ENCODE data around the gene CHRND. TPM values are rescaled to one million over a fixed set of nuclear protein-coding genes. Genes with fewer than 3 reads are reported as not detected.
"Not testable (repeated sequence)": the region's sequence is repeated elsewhere in the genome, so short reads cannot be mapped to it uniquely, and the experiment has no call there.

Gene CHRND
- total and polyA plus RNA-seq, 3 donors from 2014 or later = 0.16 to 0.63 (median 0.56) TPM

- Histone ChIP-seq H3K27me3 (no peaks in the 10 kb centered on the region), H3K9me3 (no peaks in the 10 kb centered on the region), H3K27ac (no peak overlapping the region), H3K36me3 (ENCODE audit: low read depth, missing control alignments) (peaks cover 4% of the 10 kb centered on the region), H3K4me1 (no peaks in the 10 kb centered on the region), H3K4me3 (no peak overlapping the region)
- no peak for TF ChIP-seq POLR2A (IDR thresholded peaks at IDR 0.05)
- TF ChIP-seq, protein P1, sequence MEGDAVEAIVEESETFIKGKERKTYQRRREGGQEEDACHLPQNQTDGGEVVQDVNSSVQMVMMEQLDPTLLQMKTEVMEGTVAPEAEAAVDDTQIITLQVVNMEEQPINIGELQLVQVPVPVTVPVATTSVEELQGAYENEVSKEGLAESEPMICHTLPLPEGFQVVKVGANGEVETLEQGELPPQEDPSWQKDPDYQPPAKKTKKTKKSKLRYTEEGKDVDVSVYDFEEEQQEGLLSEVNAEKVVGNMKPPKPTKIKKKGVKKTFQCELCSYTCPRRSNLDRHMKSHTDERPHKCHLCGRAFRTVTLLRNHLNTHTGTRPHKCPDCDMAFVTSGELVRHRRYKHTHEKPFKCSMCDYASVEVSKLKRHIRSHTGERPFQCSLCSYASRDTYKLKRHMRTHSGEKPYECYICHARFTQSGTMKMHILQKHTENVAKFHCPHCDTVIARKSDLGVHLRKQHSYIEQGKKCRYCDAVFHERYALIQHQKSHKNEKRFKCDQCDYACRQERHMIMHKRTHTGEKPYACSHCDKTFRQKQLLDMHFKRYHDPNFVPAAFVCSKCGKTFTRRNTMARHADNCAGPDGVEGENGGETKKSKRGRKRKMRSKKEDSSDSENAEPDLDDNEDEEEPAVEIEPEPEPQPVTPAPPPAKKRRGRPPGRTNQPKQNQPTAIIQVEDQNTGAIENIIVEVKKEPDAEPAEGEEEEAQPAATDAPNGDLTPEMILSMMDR (IDR thresholded peaks at IDR 0.05) = no peak
- WGBS, 2 donors = 81 to 94% methylated on average over 8 of the region's 8 CpGs
- DNase-seq = no peak
- intact Hi-C loops (cut with DNase I; ENCODE audit: low total_unique reads) = no loop called here
Measured at GRCh38 chr2:232562515-232563151, 36.7 kb downstream of the CHRND start.

DNA sequence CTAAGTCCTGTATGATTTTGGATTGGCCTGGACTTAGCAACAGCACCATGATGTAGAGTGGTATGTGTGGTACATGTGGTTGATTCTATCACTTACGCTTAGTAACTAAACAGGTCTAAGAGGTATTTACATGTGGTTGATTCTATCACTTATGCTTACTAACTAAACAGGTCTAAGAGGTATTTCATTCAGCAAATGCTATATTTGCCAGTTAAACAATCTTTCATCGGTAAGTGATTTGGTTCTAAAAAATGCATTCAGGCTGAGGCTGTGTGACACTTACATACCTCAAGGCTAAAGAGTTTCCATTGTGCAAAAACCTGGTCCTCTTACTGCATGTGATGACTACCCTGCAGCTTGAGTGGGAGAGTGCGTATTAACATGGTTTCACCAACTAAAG lies 37.6 kb downstream of the CHRND start:
- Histone ChIP-seq H3K4me3 (no peak overlapping the region), H3K36me3 (ENCODE audit: low read depth, missing control alignments) (peaks cover 4% of the 10 kb centered on the region), H3K4me1 (no peaks in the 10 kb centered on the region), H3K27ac (no peak overlapping the region), H3K27me3 (no peaks in the 10 kb centered on the region), H3K9me3 (no peaks in the 10 kb centered on the region)
- intact Hi-C loops (cut with DNase I; ENCODE audit: low total_unique reads) = no loop called here
- no peak for DNase-seq
- TF ChIP-seq, protein P1 (IDR thresholded peaks at IDR 0.05) = no peak
- no peak for TF ChIP-seq POLR2A (IDR thresholded peaks at IDR 0.05)
- 51 to 80% methylated on average over 3 of the region's 3 CpGs for WGBS, 2 donors

- H3K9me3 ChIP-seq = no peaks in the 10 kb centered on the region
- no peak for DNase-seq
- no peaks in the 10 kb centered on the region for H3K4me1 ChIP-seq
- H3K27ac ChIP-seq = no peak overlapping the region
- intact Hi-C loops (cut with DNase I; ENCODE audit: low total_unique reads) = no loop called here
- H3K4me3 ChIP-seq = no peak overlapping the region
- H3K36me3 ChIP-seq (ENCODE audit: low read depth, missing control alignments) = peaks cover 4% of the 10 kb centered on the region
- TF ChIP-seq POLR2A (IDR thresholded peaks at IDR 0.05) = no peak
- TF ChIP-seq, protein P1 (IDR thresholded peaks at IDR 0.05) = no peak
- H3K27me3 ChIP-seq = no peaks in the 10 kb centered on the region
Measured at GRCh38 chr2:232567721-232568120, 41.8 kb downstream of the CHRND start.

GRCh38 chr2:232568161-232568560 lies 42.2 kb downstream of the CHRND start:
- Histone ChIP-seq H3K27ac (no peak overlapping the region), H3K4me1 (no peaks in the 10 kb centered on the region), H3K27me3 (no peaks in the 10 kb centered on the region), H3K9me3 (no peaks in the 10 kb centered on the region), H3K36me3 (ENCODE audit: low read depth, missing control alignments) (peaks cover 4% of the 10 kb centered on the region), H3K4me3 (no peak overlapping the region)
- TF ChIP-seq, protein P1 (IDR thresholded peaks at IDR 0.05) = no peak
- TF ChIP-seq POLR2A (IDR thresholded peaks at IDR 0.05) = no peak
- 79 to 84% methylated on average over 5 of the region's 5 CpGs for WGBS, 2 donors
- DNase-seq = no peak
- intact Hi-C loops (cut with DNase I; ENCODE audit: low total_unique reads) = no loop called here

DNA sequence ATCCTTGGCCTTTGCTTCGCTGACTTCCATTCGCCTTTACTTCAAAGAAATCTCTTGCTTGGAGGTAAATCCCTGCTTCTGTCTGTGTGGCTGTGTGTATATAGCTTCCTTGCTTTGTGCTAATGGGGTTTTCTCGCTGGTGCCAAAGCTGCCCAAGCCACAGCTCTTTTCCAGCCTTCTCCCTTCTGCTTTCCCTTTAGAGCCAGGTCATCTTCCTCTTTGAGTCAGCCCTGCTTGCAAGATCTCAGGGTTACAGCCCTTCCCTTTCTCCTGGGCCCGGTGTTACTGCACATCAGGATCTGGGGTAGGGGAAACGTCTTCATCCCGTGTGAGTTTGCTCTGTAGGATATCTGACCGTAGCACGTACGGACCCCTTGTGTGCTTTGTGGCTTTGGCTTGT lies 43.6 kb downstream of the CHRND start:
- H3K4me3 ChIP-seq = no peak overlapping the region
- no peaks in the 10 kb centered on the region for H3K9me3 ChIP-seq
- no peak for DNase-seq
- intact Hi-C loops (cut with DNase I; ENCODE audit: low total_unique reads) = no loop called here
- no peak for TF ChIP-seq POLR2A (IDR thresholded peaks at IDR 0.05)
- TF ChIP-seq, protein P1 (IDR thresholded peaks at IDR 0.05) = no peak
- 92 to 93% methylated on average over 9 of the region's 9 CpGs for WGBS, 2 donors
- no peak overlapping the region for H3K27ac ChIP-seq
- peaks cover 3% of the 10 kb centered on the region for H3K36me3 ChIP-seq (ENCODE audit: low read depth, missing control alignments)
- H3K4me1 ChIP-seq = no peaks in the 10 kb centered on the region
- no peaks in the 10 kb centered on the region for H3K27me3 ChIP-seq

DNA sequence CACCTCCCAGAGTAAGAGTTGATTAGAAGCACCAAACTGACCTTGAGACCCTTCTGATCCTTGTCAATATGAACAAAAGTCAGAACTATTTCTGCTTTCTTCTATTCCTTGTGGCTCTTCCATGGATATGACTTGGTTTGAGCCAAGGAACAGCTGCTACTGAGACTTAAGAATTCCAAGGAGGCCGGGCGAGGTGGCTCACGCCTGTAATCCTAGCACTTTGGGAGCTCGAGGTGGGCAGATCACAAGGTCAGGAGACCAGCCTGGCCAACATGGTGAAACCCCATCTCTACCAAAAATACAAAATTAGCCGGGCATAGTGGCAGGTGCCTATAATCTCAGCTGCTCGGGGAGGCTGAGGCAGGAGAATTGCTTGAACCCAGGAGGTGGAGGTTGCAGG lies 44.5 kb downstream of the CHRND start:
- H3K4me3 ChIP-seq = not testable (repeated sequence)
- WGBS, 2 donors = 85 to 92% methylated on average over 6 of the region's 6 CpGs

More for the DNA sequence above, 44.5 kb downstream of the CHRND start:
- DNase-seq; H3K9me3 ChIP-seq; H3K4me1 ChIP-seq; H3K27me3 ChIP-seq; H3K27ac ChIP-seq; intact Hi-C loops (cut with DNase I; ENCODE audit: low total_unique reads); H3K36me3 ChIP-seq (ENCODE audit: low read depth, missing control alignments): not testable (repeated sequence)

Measured in testis (tissue), 3 donors.